Kidney (tissue), 14 donors: Measurements from ENCODE around the gene DENND5B. TPM values are rescaled to one million over a fixed set of nuclear protein-coding genes. Genes with fewer than 3 reads are reported as not detected.

ENCODE experiments used
- DNase-seq, 5 donors: peaks; one replicate each; pipeline ENCODE4 v3.0.0-alpha.2; 2013 to 2020
- FAIRE-seq: peaks from 2 replicates; lab custom pipeline; 2012; peaks lifted over from hg19 to GRCh38; lab: Jason Lieb, UNC
- H3K27ac ChIP-seq, 2 donors: one replicate each; pipeline ENCODE4 v1.7.0; 2013; ENCODE audit warnings: low read depth in 2 of 2, low read length in 2 of 2, inconsistent platforms in 1 of 2
- H3K27me3 ChIP-seq: one replicate; pipeline ENCODE4 v1.7.1; 2013; ENCODE audit warnings: low read length, inconsistent platforms; ENCODE audit not compliant: control insufficient read depth, insufficient read depth
- H3K36me3 ChIP-seq, 3 donors: one replicate each; pipeline versions ENCODE4 v1.7.0 to v1.7.1; 2013; ENCODE audit warnings: low read length in 3 of 3, control low read depth in 1 of 3, inconsistent platforms in 1 of 3; ENCODE audit not compliant: insufficient read depth in 3 of 3, control insufficient read depth in 2 of 3
- H3K4me1 ChIP-seq, 3 donors: one replicate each; pipeline versions ENCODE4 v1.7.0 to v1.7.1; 2013; ENCODE audit warnings: low read length in 3 of 3, inconsistent platforms in 1 of 3, low read depth in 1 of 3; ENCODE audit not compliant: control insufficient read depth in 2 of 3, insufficient read depth in 2 of 3
- H3K4me3 ChIP-seq, 3 donors: one replicate each; pipeline versions ENCODE4 v1.7.0 to v1.8.1; 2013; ENCODE audit warnings: low read length in 3 of 3, control low read depth in 1 of 3, inconsistent platforms in 1 of 3
- H3K9ac ChIP-seq, 3 donors: one replicate each; pipeline versions ENCODE4 v1.7.0 to v1.7.1; 2013; ENCODE audit warnings: low read length in 3 of 3, control low read depth in 1 of 3, inconsistent platforms in 1 of 3
- H3K9me3 ChIP-seq, 3 donors: one replicate each; pipeline versions ENCODE4 v1.7.0 to v1.7.1; 2013; ENCODE audit warnings: low read length in 3 of 3, control low read depth in 1 of 3, inconsistent platforms in 1 of 3; ENCODE audit not compliant: control insufficient read depth in 2 of 3, insufficient read depth in 1 of 3
- CTCF ChIP-seq: IDR thresholded peaks from 3 replicates; pipeline ENCODE4 v1.5.1; 2012; ENCODE audit warnings: mild to moderate bottlenecking, moderate library complexity, borderline replicate concordance; ENCODE audit not compliant: insufficient read depth; ENCODE audit errors: extremely low read depth
- intact Hi-C: fragments of 100-400 bp; cut with DNase I; formaldehyde crosslinking; loops from one replicate; pipeline ENCODE4 v1.11.1; 2022
- polyA plus RNA-seq: library from polyadenylated mRNA; stranded (reverse); fragments of 350-450 nt; fragmentation: Illumina TruSeq; extraction: RNeasy Lipid Tissue Mini Kit (QIAGEN cat#74804); gene quantifications from one replicate; pipeline ENCODE4 v1.2.3, GENCODE V29; 2014; ENCODE audit warnings: low read depth, low replicate concordance; ENCODE audit not compliant: insufficient read depth
- total RNA-seq: library from RNA; stranded (reverse); fragmentation: NEBNext Ultra II Directional; extraction: Animal tissue kit (Norgen Biotek cat#: 25700); gene quantifications from one replicate; pipeline ENCODE4 v1.2.1, GENCODE V29; 2021
- donor health status: control.
- donor health status: control.
- donor health status: control.
- donor health status: control.
- donor health status: control.
- donor health status: DM: yes; HTN: yes; CAD: no.
- donor health status: Normal renal cell carcinoma (clear cell type).

Gene DENND5B
- total and polyA plus RNA-seq, 2 donors from 2014 or later: 2.9 to 14.1 TPM

GRCh38 chr12:31479516-31480210 is 111.3 kb downstream of the DENND5B start:
- H3K4me1 ChIP-seq: no peaks in the 10 kb centered on the region
- peaks cover 2 to 5% (median 3%) of the 10 kb centered on the region in 3 donors for H3K36me3 ChIP-seq
- no peak overlapping the region for H3K9ac ChIP-seq
- no peaks in the 10 kb centered on the region for H3K27me3 ChIP-seq
- TF ChIP-seq CTCF: no peak
- DNase-seq (no peak), FAIRE-seq (no peak)
- no peaks in the 10 kb centered on the region for H3K9me3 ChIP-seq
- intact Hi-C loops: no loop called here
- H3K27ac ChIP-seq: no peak overlapping the region
- H3K4me3 ChIP-seq: no peak overlapping the region

- no peak for TF ChIP-seq CTCF
- no peak for FAIRE-seq
Measured at GRCh38 chr12:31478898-31479297, 112.0 kb downstream of the DENND5B start.

GRCh38 chr12:31478425-31478824 is 112.5 kb downstream of the DENND5B start:
- Histone ChIP-seq H3K9ac (no peak overlapping the region), H3K27me3 (no peaks in the 10 kb centered on the region), H3K4me3 (no peak overlapping the region), H3K4me1 (no peaks in the 10 kb centered on the region), H3K27ac (no peak overlapping the region), H3K9me3 (no peaks in the 10 kb centered on the region), H3K36me3 (peaks cover 2 to 5% (median 3%) of the 10 kb centered on the region in 3 donors)
- TF ChIP-seq CTCF: no peak
- FAIRE-seq (no peak), DNase-seq (no peak)
- intact Hi-C loops: no loop called here

More at GRCh38 chr12:31478898-31479297, 112.0 kb downstream of the DENND5B start:
- H3K27me3 ChIP-seq: no peaks in the 10 kb centered on the region
- intact Hi-C loops: no loop called here
- peaks cover 2 to 5% (median 3%) of the 10 kb centered on the region in 3 donors for H3K36me3 ChIP-seq
- H3K9ac ChIP-seq: no peak overlapping the region
- no peak for DNase-seq
- no peaks in the 10 kb centered on the region for H3K9me3 ChIP-seq
- no peak overlapping the region for H3K4me3 ChIP-seq
- no peaks in the 10 kb centered on the region for H3K4me1 ChIP-seq
- no peak overlapping the region for H3K27ac ChIP-seq
